C4-2B (cell line): Measurements from ENCODE around the gene RANBP17.
"Not testable (repeated sequence)": the region's sequence is repeated elsewhere in the genome, so short reads cannot be mapped to it uniquely, and the experiment has no call there.

Source experiments
- H3K27ac ChIP-seq: fragments of 450-650 bp; 2 replicates; pipeline ENCODE4 v1.5.1; 2017
- ZFX ChIP-seq: fragments of 450-650 bp; IDR thresholded peaks from 2 replicates; pipeline ENCODE4 v1.6.1; 2017
- TF ChIP-seq, protein P1 (sequence below): fragments of 450-650 bp; conservative IDR thresholded peaks from 2 replicates; pipeline ENCODE4 v1.5.1; 2017; ENCODE audit warnings: mild to moderate bottlenecking

RANBP17 gene

DNA sequence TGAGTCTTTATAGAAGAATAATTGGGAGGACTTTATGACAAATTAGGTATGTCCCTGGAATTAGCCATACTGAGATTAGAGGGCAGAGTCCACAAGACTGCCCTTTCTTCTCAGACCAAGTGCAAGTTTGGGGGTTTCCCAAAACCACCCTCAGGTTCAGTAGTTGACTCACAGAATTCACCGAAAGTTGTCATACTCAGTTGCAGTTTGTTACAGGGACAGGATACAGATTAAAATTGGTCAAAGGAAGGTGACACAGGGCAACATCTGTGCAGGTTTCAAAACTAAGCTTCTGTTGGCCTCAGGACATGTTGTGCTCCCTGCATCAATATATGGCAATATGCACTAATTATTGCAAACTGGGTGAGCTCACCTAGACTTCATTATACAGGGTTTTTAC lies 3.8 kb downstream of the RANBP17 start:
- TF ChIP-seq, protein P1, sequence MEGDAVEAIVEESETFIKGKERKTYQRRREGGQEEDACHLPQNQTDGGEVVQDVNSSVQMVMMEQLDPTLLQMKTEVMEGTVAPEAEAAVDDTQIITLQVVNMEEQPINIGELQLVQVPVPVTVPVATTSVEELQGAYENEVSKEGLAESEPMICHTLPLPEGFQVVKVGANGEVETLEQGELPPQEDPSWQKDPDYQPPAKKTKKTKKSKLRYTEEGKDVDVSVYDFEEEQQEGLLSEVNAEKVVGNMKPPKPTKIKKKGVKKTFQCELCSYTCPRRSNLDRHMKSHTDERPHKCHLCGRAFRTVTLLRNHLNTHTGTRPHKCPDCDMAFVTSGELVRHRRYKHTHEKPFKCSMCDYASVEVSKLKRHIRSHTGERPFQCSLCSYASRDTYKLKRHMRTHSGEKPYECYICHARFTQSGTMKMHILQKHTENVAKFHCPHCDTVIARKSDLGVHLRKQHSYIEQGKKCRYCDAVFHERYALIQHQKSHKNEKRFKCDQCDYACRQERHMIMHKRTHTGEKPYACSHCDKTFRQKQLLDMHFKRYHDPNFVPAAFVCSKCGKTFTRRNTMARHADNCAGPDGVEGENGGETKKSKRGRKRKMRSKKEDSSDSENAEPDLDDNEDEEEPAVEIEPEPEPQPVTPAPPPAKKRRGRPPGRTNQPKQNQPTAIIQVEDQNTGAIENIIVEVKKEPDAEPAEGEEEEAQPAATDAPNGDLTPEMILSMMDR = no peak
- no peak for TF ChIP-seq ZFX
- no peak overlapping the region for H3K27ac ChIP-seq

DNA sequence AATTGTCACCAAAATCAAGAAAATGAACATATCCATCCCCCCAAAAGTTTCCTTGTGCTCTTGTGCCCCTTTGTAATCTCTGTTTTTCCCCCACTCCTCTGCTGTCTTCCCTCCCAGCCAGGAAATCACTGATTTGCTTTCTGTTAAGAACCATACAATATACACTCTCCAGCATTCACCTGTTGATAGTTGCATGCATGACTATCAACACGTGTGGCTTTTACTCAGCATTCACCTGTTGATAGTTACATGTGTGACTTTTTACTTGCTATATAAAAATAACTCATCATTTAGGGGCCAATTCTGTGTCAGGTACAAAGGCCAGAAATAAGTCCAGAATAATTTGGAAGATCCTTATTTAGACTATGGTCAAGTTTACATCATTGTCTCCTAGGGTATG lies 6.0 kb downstream of the RANBP17 start:
- H3K27ac ChIP-seq = no peak overlapping the region
- TF ChIP-seq ZFX = no peak
- TF ChIP-seq, protein P1 = no peak

DNA sequence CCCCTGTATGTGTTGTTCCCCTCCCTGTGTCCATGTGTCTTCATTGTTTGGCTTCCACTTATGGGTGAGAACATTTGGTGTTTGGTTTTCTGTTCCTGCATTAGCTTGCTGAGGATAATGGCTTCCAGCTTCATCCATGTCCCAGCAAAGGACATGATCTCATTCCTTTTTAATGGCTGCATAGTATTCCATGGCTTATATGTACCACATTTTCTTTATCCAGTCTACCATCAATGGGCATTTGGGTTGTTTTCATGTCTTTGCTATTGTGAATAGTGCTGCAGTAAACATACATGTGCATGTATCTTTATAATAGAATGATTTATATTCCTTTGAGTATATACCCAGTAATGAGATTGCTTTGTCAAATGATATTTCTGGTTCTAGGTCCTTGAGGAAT lies 8.6 kb downstream of the RANBP17 start:
- not testable (repeated sequence) for H3K27ac ChIP-seq

DNA sequence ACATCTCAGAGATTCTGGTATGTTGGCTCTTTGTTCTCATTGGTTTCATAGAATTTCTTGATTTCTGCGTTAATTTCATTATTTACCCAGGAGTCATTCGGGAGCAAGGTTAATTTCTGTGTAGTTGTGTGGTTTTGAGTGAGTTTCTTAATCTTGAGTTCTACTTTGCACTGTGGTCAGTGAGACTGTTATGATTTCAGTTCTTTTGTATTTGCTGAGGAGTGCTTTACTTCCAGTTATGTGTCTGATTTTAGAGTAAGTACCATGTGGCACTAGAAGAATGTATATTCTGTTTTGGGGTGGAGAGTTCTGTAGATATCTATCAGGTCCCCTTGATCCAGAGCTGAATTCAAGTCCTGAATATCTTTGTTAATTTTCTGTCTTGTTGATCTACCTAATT lies 12.2 kb downstream of the RANBP17 start:
- no peak overlapping the region for H3K27ac ChIP-seq
- TF ChIP-seq ZFX = no peak
- TF ChIP-seq, protein P1 = no peak

DNA sequence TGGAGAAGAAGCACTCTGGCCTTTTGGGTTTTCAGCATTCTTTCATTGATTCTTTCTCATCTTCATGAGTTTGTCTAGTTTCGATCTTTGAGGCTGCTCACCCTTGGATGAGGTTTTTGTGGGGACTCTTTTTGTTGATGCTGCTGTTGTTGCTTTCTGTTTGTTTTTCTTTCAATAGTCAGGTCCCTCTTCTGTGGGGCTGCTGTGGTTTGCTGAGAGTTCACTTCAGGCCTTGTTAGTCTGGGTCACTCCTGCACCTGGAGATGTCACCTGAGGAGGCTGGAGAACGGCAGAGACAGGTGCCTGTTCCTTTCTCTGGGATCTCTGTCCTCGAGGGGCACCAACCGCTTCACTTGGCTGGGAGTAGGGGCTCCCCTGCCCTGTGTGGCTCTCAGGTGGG lies 14.0 kb downstream of the RANBP17 start:
- no peak overlapping the region for H3K27ac ChIP-seq
- TF ChIP-seq ZFX = no peak
- TF ChIP-seq, protein P1 = no peak

DNA sequence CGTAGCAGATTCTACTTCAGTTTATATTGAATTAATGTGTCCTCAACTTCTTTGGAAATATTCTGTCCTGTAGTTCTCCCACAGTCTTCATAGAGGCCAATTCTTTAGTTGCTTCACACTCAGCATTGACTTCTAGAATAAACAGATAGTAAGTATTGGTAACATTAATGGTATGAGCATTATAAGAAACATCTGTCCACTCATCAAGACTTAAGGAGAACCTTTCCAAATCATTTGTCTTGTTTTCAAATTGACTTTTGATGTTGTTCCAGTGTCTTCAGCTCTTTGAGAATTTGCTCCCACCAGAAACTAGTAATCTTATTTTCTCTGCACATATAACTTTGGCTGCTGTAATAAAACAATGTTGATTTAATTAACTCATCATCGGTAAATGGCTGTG lies 18.3 kb downstream of the RANBP17 start:
- TF ChIP-seq, protein P1 = no peak
- no peak for TF ChIP-seq ZFX
- H3K27ac ChIP-seq = no peak overlapping the region

DNA sequence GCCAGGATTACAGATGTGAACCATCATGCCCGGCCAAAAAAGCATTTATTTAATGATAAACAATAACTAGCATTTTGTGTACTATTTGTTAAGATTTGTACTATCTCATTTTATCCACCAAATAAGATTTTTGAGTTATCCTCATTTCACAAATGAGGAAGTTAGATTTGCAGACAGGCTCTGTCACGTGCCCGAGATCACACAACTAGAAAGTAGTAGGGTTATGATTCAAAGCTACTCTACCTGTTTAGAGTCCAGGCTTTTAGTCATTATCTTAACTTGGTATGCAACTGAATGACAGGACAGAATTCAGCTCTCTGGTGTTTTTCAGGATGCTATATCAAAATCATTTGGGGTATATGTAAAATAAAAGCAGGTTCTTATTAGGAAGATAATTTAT lies 20.5 kb downstream of the RANBP17 start:
- TF ChIP-seq, protein P1 = no peak
- no peak for TF ChIP-seq ZFX
- no peak overlapping the region for H3K27ac ChIP-seq

DNA sequence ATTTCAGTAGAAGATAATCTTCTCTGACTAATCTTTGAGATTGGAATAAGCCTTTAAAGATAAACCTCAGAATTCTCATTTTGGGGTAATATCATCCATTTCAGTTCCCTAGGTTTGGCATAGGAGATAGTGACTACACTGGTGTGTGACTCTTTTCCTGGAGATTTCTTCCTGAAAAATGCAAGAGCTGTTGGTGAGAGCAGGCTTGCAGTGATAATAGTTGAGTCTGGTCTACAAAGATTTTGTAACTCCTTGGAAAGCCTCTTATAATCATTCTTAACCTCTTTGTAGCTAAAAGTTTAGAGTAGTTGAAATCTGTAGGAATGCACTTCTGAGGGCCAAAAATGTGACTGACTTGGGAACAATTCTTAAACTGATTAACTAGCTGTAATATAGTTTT lies 23.4 kb downstream of the RANBP17 start:
- no peak for TF ChIP-seq ZFX
- TF ChIP-seq, protein P1 = no peak
- no peak overlapping the region for H3K27ac ChIP-seq
